Esophagus (tissue), 2 donors: ENCODE results near the gene ATG9A. TPM values are rescaled to one million over a fixed set of nuclear protein-coding genes. Genes with fewer than 3 reads are reported as not detected.

ENCODE experiments used
- H3K27ac ChIP-seq, 2 donors: one replicate each; pipeline ENCODE4 v1.5.1; 2013; ENCODE audit warnings: low read depth in 2 of 2, mild to moderate bottlenecking in 2 of 2, inconsistent platforms in 1 of 2, low read length in 1 of 2, moderate library complexity in 1 of 2
- H3K27me3 ChIP-seq, 2 donors: one replicate each; pipeline ENCODE4 v1.6.1; 2013; ENCODE audit warnings: low read length in 2 of 2, control low read depth in 1 of 2, mild to moderate bottlenecking in 1 of 2; ENCODE audit not compliant: insufficient read depth in 2 of 2, control insufficient read depth in 1 of 2
- H3K36me3 ChIP-seq, 2 donors: one replicate each; pipeline ENCODE4 v1.6.1; 2013; ENCODE audit warnings: low read length in 1 of 2; ENCODE audit not compliant: control insufficient read depth in 2 of 2, insufficient read depth in 2 of 2
- H3K4me1 ChIP-seq, 2 donors: one replicate each; pipeline ENCODE4 v1.6.1; 2013; ENCODE audit warnings: low read length in 1 of 2; ENCODE audit not compliant: control insufficient read depth in 2 of 2, insufficient read depth in 2 of 2
- H3K4me3 ChIP-seq, 2 donors: one replicate each; pipeline ENCODE4 v1.5.1; 2013; ENCODE audit warnings: low read length in 2 of 2, mild to moderate bottlenecking in 2 of 2, low read depth in 1 of 2, moderate library complexity in 1 of 2
- H3K9me3 ChIP-seq, 2 donors: one replicate each; pipeline ENCODE4 v1.6.1; 2013; ENCODE audit warnings: mild to moderate bottlenecking in 2 of 2, low read depth in 1 of 2, low read length in 1 of 2, moderate library complexity in 1 of 2; ENCODE audit not compliant: control insufficient read depth in 2 of 2, insufficient read depth in 1 of 2
- WGBS, 2 donors: extraction: QIAGEN DNeasy Blood & Tissue Kit; methylation state at CpG; one replicate each; pipeline ENCODE4 v1.1.7; 2013; 5-methylcytosine and 5-hydroxymethylcytosine counted together
- polyA plus RNA-seq, 2 donors: library from polyadenylated mRNA; stranded (reverse); fragments of 200-250 nt; gene quantifications; one replicate each; pipeline ENCODE4 v1.2.3, GENCODE V29; 2013
- donor health status: healthy with polysubstance abuse.
- donor health status: Bipolar disorder and iron deficiency.

ATG9A gene
- polyA plus RNA-seq, 2 donors: 20.8 to 28.4 TPM

DNA sequence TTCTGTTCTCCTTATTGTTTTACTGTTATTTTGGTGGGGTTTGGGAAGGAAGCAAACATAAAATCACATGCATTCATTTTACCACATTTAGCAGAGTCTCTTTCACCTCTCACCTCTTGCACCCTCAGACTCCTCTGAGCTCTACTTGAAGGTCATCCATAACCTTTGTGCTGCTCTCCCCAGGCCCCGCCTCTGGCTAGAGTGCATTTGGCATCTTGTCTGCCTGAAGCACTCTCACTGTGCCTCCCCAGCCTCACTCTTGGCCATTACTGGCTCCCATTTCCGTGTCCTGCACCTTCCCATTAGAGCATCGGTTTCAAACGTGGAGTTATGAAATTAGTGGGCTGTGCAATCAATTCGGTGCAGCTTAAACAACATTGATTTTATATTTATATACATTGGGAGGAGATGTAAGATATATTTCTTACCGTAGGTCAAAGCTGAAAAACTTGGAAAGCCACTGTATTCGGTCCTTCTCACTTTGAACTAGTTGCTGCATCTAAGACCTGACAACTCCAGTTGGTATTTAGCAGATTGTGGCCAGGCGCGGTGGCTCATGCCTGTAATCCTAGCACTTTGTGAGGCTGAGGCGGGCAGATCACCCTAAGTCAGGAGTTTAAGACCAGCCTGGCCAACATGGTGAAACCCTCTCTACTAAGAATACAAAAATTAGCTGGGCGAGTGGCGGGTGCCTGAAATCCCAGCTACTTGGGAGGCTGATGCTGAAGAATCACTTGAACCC, 29.8 kb downstream of the ATG9A start:
- WGBS, 2 donors: 84 to 86% methylated on average over 12 of the region's 12 CpGs
- no peaks in the 10 kb centered on the region for H3K36me3 ChIP-seq
- no peaks in the 10 kb centered on the region for H3K9me3 ChIP-seq
- no peaks in the 10 kb centered on the region for H3K27me3 ChIP-seq
- no peak overlapping the region for H3K27ac ChIP-seq
- no peak overlapping the region for H3K4me3 ChIP-seq
- H3K4me1 ChIP-seq: no peaks in the 10 kb centered on the region

DNA sequence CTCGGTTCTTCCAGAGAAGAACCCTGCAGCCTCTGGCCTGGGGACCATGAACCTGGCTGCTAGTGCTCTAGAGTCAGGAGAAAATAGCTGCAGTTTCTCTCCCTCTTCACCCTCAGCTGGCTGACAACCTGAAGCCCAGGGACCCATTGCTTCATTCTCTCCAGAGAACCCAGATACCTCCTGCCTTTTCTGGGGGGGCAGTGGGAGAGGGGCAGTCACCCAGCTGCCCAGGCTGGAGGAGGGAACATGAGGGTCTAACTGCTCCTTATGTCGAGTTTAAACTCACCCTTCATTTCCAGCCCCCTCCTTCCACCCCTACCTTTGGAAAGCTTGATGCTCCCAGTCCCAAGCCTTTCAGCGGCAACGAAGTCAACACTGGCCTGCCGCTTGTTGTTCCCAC, 30.5 kb downstream of the ATG9A start:
- H3K27me3 ChIP-seq: no peaks in the 10 kb centered on the region
- no peak overlapping the region for H3K27ac ChIP-seq
- no peak overlapping the region for H3K4me3 ChIP-seq
- WGBS, 2 donors: 75 to 79% methylated on average over 5 of the region's 5 CpGs
- H3K36me3 ChIP-seq: no peaks in the 10 kb centered on the region
- H3K4me1 ChIP-seq: no peaks in the 10 kb centered on the region
- H3K9me3 ChIP-seq: no peaks in the 10 kb centered on the region

DNA sequence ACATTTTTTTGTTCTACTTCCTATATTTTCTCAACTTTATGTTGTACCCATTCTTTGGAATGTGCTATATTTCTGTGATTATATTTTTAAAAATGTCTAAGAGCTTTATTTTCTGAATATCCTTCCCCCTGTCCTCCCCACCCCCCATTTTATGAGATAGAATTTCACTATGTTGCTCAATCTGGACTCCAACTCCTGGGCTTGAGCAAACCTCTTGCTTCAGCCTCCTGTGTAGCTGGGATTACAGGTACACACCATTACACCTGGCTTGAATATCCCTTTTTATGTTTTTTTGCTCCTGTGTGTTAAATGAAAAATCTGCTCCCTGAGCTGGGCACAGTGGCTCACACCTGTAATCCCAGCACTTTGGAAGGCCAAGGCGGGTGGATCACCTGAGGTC, 32.0 kb downstream of the ATG9A start:
- no peak overlapping the region for H3K27ac ChIP-seq
- H3K4me3 ChIP-seq: no peak overlapping the region
- 93 to 97% methylated on average over 1 of the region's 1 CpG for WGBS, 2 donors
- no peaks in the 10 kb centered on the region for H3K27me3 ChIP-seq
- no peaks in the 10 kb centered on the region for H3K4me1 ChIP-seq
- H3K36me3 ChIP-seq: no peaks in the 10 kb centered on the region
- H3K9me3 ChIP-seq: no peaks in the 10 kb centered on the region

DNA sequence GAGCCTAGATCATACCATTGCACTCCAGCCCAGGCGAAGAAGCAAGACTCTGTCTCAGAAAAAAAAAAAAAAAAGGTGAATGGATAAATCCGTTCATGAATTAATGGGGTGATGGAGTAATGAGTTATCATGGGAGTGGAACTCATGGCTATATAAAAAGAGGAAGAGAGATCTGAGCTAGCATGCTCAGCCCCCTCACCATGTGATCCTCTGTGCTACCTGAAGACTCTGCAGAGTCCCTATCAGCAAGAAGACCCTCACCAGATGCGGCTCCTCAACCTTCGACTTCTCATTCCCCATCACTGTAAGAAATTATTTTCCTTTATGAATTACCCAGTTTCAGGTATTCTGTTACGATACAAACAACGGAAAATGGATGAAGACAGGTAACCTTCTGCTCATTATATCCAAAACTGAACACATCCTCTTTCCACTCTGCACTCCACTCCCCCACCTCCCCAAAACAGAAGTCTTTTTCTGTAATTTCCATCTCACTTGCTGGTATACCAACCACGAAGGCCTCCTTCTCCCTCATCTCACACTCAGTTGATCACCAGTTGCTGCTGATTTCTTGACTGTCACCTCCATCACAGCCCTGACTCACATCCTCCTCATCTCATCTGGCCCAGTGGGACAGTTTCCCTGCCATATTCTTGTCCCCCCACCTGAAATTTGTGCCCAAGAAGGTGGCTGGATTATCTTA, 42.5 kb downstream of the ATG9A start:
- Histone ChIP-seq H3K27me3 (no peaks in the 10 kb centered on the region), H3K36me3 (peaks cover 4 to 20% of the 10 kb centered on the region in 2 donors), H3K4me1 (no peaks in the 10 kb centered on the region), H3K27ac (no peak overlapping the region), H3K4me3 (no peak overlapping the region), H3K9me3 (no peaks in the 10 kb centered on the region)
- WGBS, 2 donors: 86 to 88% methylated on average over 7 of the region's 7 CpGs

DNA sequence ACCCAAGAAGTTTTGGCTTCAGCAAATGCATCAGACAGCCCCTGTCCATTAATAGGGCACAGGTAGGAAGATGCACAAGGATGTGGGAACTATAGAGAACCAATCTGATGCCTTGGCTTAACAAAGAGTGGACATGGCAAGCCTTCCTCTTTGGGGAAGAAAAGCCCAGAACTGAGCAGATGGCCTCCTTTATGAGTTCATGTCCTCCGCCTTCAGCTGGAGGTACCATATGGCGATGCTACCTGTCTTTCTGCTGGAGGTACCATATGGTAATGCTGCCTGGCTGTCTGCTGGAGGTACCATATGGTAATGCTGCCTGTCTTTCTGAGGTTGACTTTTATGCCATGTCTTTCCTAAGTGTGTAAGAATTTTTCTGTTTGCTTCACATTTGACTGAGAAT, 45.3 kb downstream of the ATG9A start:
- Histone ChIP-seq H3K27ac (no peak overlapping the region), H3K27me3 (no peaks in the 10 kb centered on the region), H3K36me3 (peaks cover 9 to 34% of the 10 kb centered on the region in 2 donors), H3K9me3 (no peaks in the 10 kb centered on the region), H3K4me3 (no peak overlapping the region), H3K4me1 (peaks cover 0 to under 1% of the 10 kb centered on the region in 2 donors)
- 92 to 97% methylated on average over 2 of the region's 2 CpGs for WGBS, 2 donors

DNA sequence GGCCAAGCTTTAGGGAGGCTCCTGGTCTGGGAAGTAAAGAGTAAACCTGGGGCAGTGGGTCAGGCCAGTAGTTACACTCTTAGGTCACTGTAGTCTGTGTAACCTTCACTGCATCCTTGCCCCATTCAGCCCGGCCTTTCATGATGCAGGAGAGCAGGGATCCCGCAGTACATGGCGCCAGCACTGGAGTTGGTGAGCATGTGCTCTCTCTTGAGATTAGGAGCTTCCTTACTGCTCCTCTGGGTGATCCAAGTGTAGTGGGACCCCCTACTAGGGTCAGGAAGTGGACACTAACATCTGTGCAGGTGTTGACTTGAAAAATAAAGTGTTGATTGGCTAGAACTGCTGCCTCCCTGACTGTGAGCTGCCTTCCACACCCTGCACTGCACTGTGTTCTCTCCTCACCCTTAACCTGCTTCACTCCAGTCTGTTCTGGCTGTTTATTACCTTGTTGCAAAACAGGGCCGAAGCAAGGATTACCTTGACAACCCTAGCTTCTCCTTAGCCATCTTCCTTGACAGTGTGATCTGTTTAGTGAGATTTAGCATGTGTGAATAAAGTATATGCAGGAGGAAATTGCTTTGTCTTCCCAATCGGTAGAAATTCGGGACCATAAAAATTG, 46.2 kb downstream of the ATG9A start:
- peaks cover 9 to 34% of the 10 kb centered on the region in 2 donors for H3K36me3 ChIP-seq

DNA sequence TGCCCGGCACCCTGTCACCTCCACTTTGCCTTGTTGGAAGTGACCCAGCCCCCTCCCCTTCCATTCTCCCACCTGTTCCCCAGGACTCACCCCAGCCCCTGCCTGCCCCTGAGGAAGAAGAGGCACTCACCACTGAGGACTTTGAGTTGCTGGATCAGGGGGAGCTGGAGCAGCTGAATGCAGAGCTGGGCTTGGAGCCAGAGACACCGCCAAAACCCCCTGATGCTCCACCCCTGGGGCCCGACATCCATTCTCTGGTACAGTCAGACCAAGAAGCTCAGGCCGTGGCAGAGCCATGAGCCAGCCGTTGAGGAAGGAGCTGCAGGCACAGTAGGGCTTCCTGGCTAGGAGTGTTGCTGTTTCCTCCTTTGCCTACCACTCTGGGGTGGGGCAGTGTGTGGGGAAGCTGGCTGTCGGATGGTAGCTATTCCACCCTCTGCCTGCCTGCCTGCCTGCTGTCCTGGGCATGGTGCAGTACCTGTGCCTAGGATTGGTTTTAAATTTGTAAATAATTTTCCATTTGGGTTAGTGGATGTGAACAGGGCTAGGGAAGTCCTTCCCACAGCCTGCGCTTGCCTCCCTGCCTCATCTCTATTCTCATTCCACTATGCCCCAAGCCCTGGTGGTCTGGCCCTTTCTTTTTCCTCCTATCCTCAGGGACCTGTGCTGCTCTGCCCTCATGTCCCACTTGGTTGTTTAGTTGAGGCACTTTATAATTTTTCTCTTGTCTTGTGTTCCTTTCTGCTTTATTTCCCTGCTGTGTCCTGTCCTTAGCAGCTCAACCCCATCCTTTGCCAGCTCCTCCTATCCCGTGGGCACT, 46.9 kb downstream of the ATG9A start:
- no peak overlapping the region for H3K4me3 ChIP-seq
- peaks cover 9 to 34% of the 10 kb centered on the region in 2 donors for H3K36me3 ChIP-seq
- no peaks in the 10 kb centered on the region for H3K9me3 ChIP-seq
- no peak overlapping the region for H3K27ac ChIP-seq
- H3K4me1 ChIP-seq: peaks cover 0 to 5% of the 10 kb centered on the region in 2 donors
- H3K27me3 ChIP-seq: no peaks in the 10 kb centered on the region
- 64 to 79% methylated on average over 8 of the region's 8 CpGs for WGBS, 2 donors

More for the DNA sequence above, 46.2 kb downstream of the ATG9A start:
- H3K4me3 ChIP-seq: no peak overlapping the region
- WGBS, 2 donors: 91 to 95% methylated on average over 6 of the region's 6 CpGs
- H3K4me1 ChIP-seq: peaks cover 0 to 5% of the 10 kb centered on the region in 2 donors
- no peaks in the 10 kb centered on the region for H3K27me3 ChIP-seq
- H3K9me3 ChIP-seq: no peaks in the 10 kb centered on the region
- no peak overlapping the region for H3K27ac ChIP-seq

DNA sequence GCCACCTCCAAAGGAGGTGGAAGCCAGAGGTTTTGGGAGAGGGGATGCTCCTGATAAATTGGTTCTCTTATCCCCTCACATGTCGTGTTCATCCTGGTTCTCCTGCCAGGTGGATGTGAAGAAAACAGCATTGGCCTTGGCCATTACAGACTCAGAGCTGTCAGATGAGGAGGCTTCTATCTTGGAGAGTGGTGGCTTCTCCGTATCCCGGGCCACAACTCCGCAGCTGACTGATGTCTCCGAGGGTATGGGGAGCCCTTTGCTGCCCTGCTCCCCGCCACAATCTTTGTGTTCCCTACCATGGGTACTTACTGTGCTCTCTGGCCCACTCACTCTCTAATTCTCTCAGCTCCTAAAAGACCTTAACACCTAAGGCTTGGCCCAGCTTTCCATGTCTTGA, 47.9 kb downstream of the ATG9A start:
- H3K4me3 ChIP-seq: no peak overlapping the region
- no peaks in the 10 kb centered on the region for H3K27me3 ChIP-seq

DNA sequence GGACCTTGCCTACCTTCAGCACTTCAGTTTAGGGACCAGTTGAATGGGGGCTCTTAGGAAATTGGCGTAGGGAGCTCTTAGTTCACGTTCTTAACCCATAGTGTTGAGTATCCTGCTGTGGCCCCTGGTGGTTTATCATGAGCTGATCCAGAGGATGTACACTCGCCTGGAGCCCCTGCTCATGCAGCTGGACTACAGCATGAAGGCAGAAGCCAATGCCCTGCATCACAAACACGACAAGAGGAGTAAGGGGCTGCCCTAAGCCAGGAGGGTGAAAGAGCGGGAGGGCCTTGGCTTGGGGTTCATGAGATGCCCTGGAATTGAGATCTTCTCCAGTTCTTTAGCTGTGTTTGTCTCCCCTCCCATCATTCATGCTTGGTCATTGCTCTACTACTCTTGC, 48.5 kb downstream of the ATG9A start:
- 87 to 91% methylated on average over 5 of the region's 5 CpGs for WGBS, 2 donors
- H3K27ac ChIP-seq: no peak overlapping the region
- H3K4me1 ChIP-seq: peaks cover 0 to 5% of the 10 kb centered on the region in 2 donors
- no peaks in the 10 kb centered on the region for H3K9me3 ChIP-seq
- H3K36me3 ChIP-seq: peaks cover 9 to 34% of the 10 kb centered on the region in 2 donors
- no peak overlapping the region for H3K4me3 ChIP-seq
- no peaks in the 10 kb centered on the region for H3K27me3 ChIP-seq

More for the DNA sequence above, 47.9 kb downstream of the ATG9A start:
- Histone ChIP-seq H3K9me3 (no peaks in the 10 kb centered on the region), H3K4me1 (peaks cover 0 to 5% of the 10 kb centered on the region in 2 donors), H3K27ac (no peak overlapping the region), H3K36me3 (peaks cover 9 to 34% of the 10 kb centered on the region in 2 donors)
- 93% methylated on average over 6 of the region's 6 CpGs for WGBS, 2 donors
